ENCODE measurements around the gene KCNH2. TPM values are rescaled to one million over a fixed set of nuclear protein-coding genes. Genes with fewer than 3 reads are reported as not detected.

The KCNH2 gene
- total and polyA plus RNA-seq, 12 donors: 1.1 to 18.7 (median 5.0) TPM

- 81 to 91% (median 86%) methylated on average over 9 to 14 of the region's 14 CpGs for WGBS, 4 donors
- Histone ChIP-seq H3K27ac (peak overlapping the region in 1 of 5 donors; percentile 65), H3K36me3 (replicated peaks in 1 of 2) (no peaks in the 10 kb centered on the region), H3K9me3 (replicated peaks in 1 of 3) (no peaks in the 10 kb centered on the region), H3K4me1 (replicated peaks in 1 of 2) (no peaks in the 10 kb centered on the region), H3K27me3 (no peaks in the 10 kb centered on the region), H3K4me3 (no peak overlapping the region)
- DNase-seq: peak in 3 of 7 donors; percentile 62 to 76 (median 66)
- intact Hi-C loops (cut with DNase I): no loop called here
- TF ChIP-seq CTCF (IDR thresholded peaks at IDR 0.05): no peak
- peak in 1 of 2 donors; percentile 34 for TF ChIP-seq POLR2A (IDR thresholded peaks at IDR 0.05)
These were observed 15.4 kb upstream of the KCNH2 start for GRCh38 chr7:150993511-150993910.

- intact Hi-C loops (cut with DNase I): no loop called here
- peak overlapping the region in 1 of 5 donors; percentile 65 for H3K27ac ChIP-seq
- TF ChIP-seq POLR2A (IDR thresholded peaks at IDR 0.05): no peak
- H3K4me3 ChIP-seq: no peak overlapping the region
- 46 to 65% (median 54%) methylated on average over 5 of the region's 5 CpGs for WGBS, 4 donors
- H3K9me3 ChIP-seq (replicated peaks in 1 of 3): no peaks in the 10 kb centered on the region
- no peaks in the 10 kb centered on the region for H3K4me1 ChIP-seq (replicated peaks in 1 of 2)
- H3K27me3 ChIP-seq: no peaks in the 10 kb centered on the region
- no peaks in the 10 kb centered on the region for H3K36me3 ChIP-seq (replicated peaks in 1 of 2)
- DNase-seq: peak in 2 of 7 donors; percentile 29 to 54
These were observed 14.7 kb upstream of the KCNH2 start for GRCh38 chr7:150992833-150993302.

GRCh38 chr7:150992051-150992640 lies 14.0 kb upstream of the KCNH2 start:
- no peak for DNase-seq
- intact Hi-C loops (cut with DNase I): no loop called here
- no peaks in the 10 kb centered on the region for H3K4me1 ChIP-seq (replicated peaks in 1 of 2)
- H3K27ac ChIP-seq: peak overlapping the region in 1 of 5 donors; percentile 65
- no peaks in the 10 kb centered on the region for H3K27me3 ChIP-seq
- WGBS, 4 donors: 67 to 79% (median 79%) methylated on average over 6 of the region's 6 CpGs
- no peaks in the 10 kb centered on the region for H3K9me3 ChIP-seq (replicated peaks in 1 of 3)
- H3K4me3 ChIP-seq: no peak overlapping the region
- no peaks in the 10 kb centered on the region for H3K36me3 ChIP-seq (replicated peaks in 1 of 2)
- TF ChIP-seq CTCF (IDR thresholded peaks at IDR 0.05) (no peak), POLR2A (IDR thresholded peaks at IDR 0.05) (no peak)

- 82 to 92% (median 89%) methylated on average over 12 of the region's 12 CpGs for WGBS, 4 donors
- intact Hi-C loops (cut with DNase I): no loop called here
These were observed 12.5 kb upstream of the KCNH2 start, which contains the start of gene NOS3 for GRCh38 chr7:150990416-150991186. NOS3 (plus strand) TSS chr7:150991017; CDS start chr7:150993804, 2,787 bp downstream.

More at GRCh38 chr7:150990416-150991186, 12.5 kb upstream of the KCNH2 start, which contains the start of gene NOS3:
- H3K9me3 ChIP-seq (replicated peaks in 1 of 3): no peaks in the 10 kb centered on the region
- H3K4me1 ChIP-seq (replicated peaks in 1 of 2): no peaks in the 10 kb centered on the region
- no peaks in the 10 kb centered on the region for H3K36me3 ChIP-seq (replicated peaks in 1 of 2)
- no peak within 1 kb of the TSS for H3K4me3 ChIP-seq
- TF ChIP-seq POLR2A (IDR thresholded peaks at IDR 0.05) (no peak), CTCF (IDR thresholded peaks at IDR 0.05) (no peak)
- H3K27ac ChIP-seq: no peak within 1 kb of the TSS
- DNase-seq: no peak
- H3K27me3 ChIP-seq: no peaks in the 10 kb centered on the region

All from adrenal gland (tissue), 12 donors.